DOHH2 (cell line): Measurements from ENCODE around the gene SCN4A.

Experiments used
- CTCF ChIP-seq: fragments of 200-600 bp; sonication (generic); IDR thresholded peaks from one replicate; pipeline ENCODE4 v1.5.1; 2014; ENCODE audit warnings: antibody characterized with exemption, mild to moderate bottlenecking, low read depth, low read length; ENCODE audit not compliant: poor library complexity, severe bottlenecking
- EZH2phosphoT487 ChIP-seq: fragments of 200-600 bp; sonication (generic); IDR thresholded peaks from 2 replicates; pipeline ENCODE4 v1.6.1; 2017; ENCODE audit warnings: borderline replicate concordance, mild to moderate bottlenecking, antibody characterized with exemption, low read length, moderate library complexity, mixed read lengths

- no peak for TF ChIP-seq CTCF
- TF ChIP-seq EZH2phosphoT487, result no peak
Measured at GRCh38 chr17:63940584-63940983, 32.1 kb downstream of the SCN4A start.
